Measurements from ENCODE around the gene RSL24D1. TPM values are rescaled to one million over a fixed set of nuclear protein-coding genes. Genes with fewer than 3 reads are reported as not detected.

RSL24D1 gene
- total and polyA plus RNA-seq, 2 of the 13 experiments (the other 11 are each of a cell fraction or from before 2014, with no cell fraction given) = 58.8 to 100.0 TPM

- no peak for TF ChIP-seq ZSCAN31 (CRISPR knock-in tag; IDR thresholded peaks at IDR 0.05; ENCODE audit: low read depth)
- TF ChIP-seq KLF6 (CRISPR knock-in tag; IDR thresholded peaks at IDR 0.05) = no peak
- no peak for TF ChIP-seq ZFP36 (IDR thresholded peaks at IDR 0.05; ENCODE audit: borderline replicate concordance, low read depth, low read length, partially characterized antibody)
- TF ChIP-seq ZBTB3 (CRISPR knock-in tag; IDR thresholded peaks at IDR 0.05; ENCODE audit: borderline replicate concordance, low read depth) = no peak
- no peak for TF ChIP-seq SAP130 (CRISPR knock-in tag; IDR thresholded peaks at IDR 0.05; ENCODE audit: low read depth)
- TF ChIP-seq NFAT5 (CRISPR knock-in tag; IDR thresholded peaks at IDR 0.05) = no peak
- TF ChIP-seq ZNF234 (CRISPR knock-in tag; conservative IDR thresholded peaks at IDR 0.05) = no peak
- TF ChIP-seq KAT2B (IDR thresholded peaks at IDR 0.05; ENCODE audit: borderline replicate concordance, low read depth, low read length) = no peak
- no peak for TF ChIP-seq REST (IDR thresholded peaks at IDR 0.05; ENCODE audit: borderline replicate concordance in 1 of 2, low read depth in 1 of 2, low read length in 2 of 2)
Observed at GRCh38 chr15:55238877-55239276, 42.1 kb upstream of the RSL24D1 start (continued).

Measured in HepG2 (cell line).